Subcutaneous abdominal adipose tissue (tissue), 5 donors: ENCODE measurements around the gene AP1S3.

Experiments used
- H3K27ac ChIP-seq: one replicate; pipeline ENCODE4 v1.7.0; 2013; ENCODE audit warnings: low read depth, mild to moderate bottlenecking, inconsistent platforms, low read length, moderate library complexity
- H3K27me3 ChIP-seq, 5 donors: one replicate each; pipeline ENCODE4 v1.7.0; 2013; ENCODE audit warnings: low read length in 5 of 5, inconsistent platforms in 1 of 5; ENCODE audit not compliant: control insufficient read depth in 5 of 5, insufficient read depth in 4 of 5
- H3K36me3 ChIP-seq, 5 donors: one replicate each; pipeline ENCODE4 v1.7.0; 2013; ENCODE audit warnings: low read length in 5 of 5; ENCODE audit not compliant: control insufficient read depth in 5 of 5, insufficient read depth in 5 of 5
- H3K4me1 ChIP-seq, 5 donors: one replicate each; pipeline ENCODE4 v1.7.0; 2013; ENCODE audit warnings: low read length in 5 of 5, mild to moderate bottlenecking in 3 of 5, moderate library complexity in 1 of 5; ENCODE audit not compliant: control insufficient read depth in 5 of 5, insufficient read depth in 5 of 5
- H3K4me3 ChIP-seq, 5 donors: one replicate each; pipeline ENCODE4 v1.7.0; 2013; ENCODE audit warnings: low read length in 5 of 5, low read depth in 1 of 5
- H3K9ac ChIP-seq, 5 donors: one replicate each; pipeline ENCODE4 v1.7.0; 2013; ENCODE audit warnings: low read length in 5 of 5, mild to moderate bottlenecking in 4 of 5, moderate library complexity in 3 of 5
- H3K9me3 ChIP-seq, 5 donors: one replicate each; pipeline ENCODE4 v1.7.0; 2013; ENCODE audit warnings: low read length in 5 of 5; ENCODE audit not compliant: control insufficient read depth in 5 of 5
- donor health status: healthy.
- donor health status: healthy.
- donor health status: healthy.
- donor health status: healthy.
- donor health status: healthy.

AP1S3 gene

GRCh38 chr2:223751012-223751411 is 86.4 kb downstream of the AP1S3 start:
- H3K9ac ChIP-seq, result no peak overlapping the region
- H3K27ac ChIP-seq, result no peak overlapping the region
- H3K36me3 ChIP-seq, result no peaks in the 10 kb centered on the region
- H3K27me3 ChIP-seq, result no peaks in the 10 kb centered on the region
- H3K4me3 ChIP-seq, result no peak overlapping the region
- no peaks in the 10 kb centered on the region for H3K9me3 ChIP-seq
- H3K4me1 ChIP-seq, result no peaks in the 10 kb centered on the region

- Histone ChIP-seq H3K4me3 (no peak overlapping the region), H3K27me3 (no peaks in the 10 kb centered on the region), H3K9ac (no peak overlapping the region), H3K27ac (no peak overlapping the region), H3K9me3 (no peaks in the 10 kb centered on the region), H3K36me3 (no peaks in the 10 kb centered on the region), H3K4me1 (no peaks in the 10 kb centered on the region)
These were observed 89.9 kb downstream of the AP1S3 start for GRCh38 chr2:223747392-223748042.

- no peaks in the 10 kb centered on the region for H3K4me1 ChIP-seq
These were observed 90.8 kb downstream of the AP1S3 start for GRCh38 chr2:223746611-223747010.

GRCh38 chr2:223744580-223744979 is 92.8 kb downstream of the AP1S3 start:
- Histone ChIP-seq H3K36me3 (no peaks in the 10 kb centered on the region), H3K9me3 (peaks cover 0 to 4% (median 0%) of the 10 kb centered on the region in 5 donors), H3K4me1 (no peaks in the 10 kb centered on the region), H3K9ac (no peak overlapping the region), H3K4me3 (no peak overlapping the region), H3K27me3 (no peaks in the 10 kb centered on the region), H3K27ac (no peak overlapping the region)

More at GRCh38 chr2:223746611-223747010, 90.8 kb downstream of the AP1S3 start:
- Histone ChIP-seq H3K27ac (no peak overlapping the region), H3K27me3 (no peaks in the 10 kb centered on the region), H3K36me3 (no peaks in the 10 kb centered on the region), H3K9ac (no peak overlapping the region), H3K9me3 (no peaks in the 10 kb centered on the region), H3K4me3 (no peak overlapping the region)

GRCh38 chr2:223740679-223741078 is 96.7 kb downstream of the AP1S3 start:
- Histone ChIP-seq H3K9me3 (peaks cover 0 to 4% (median 0%) of the 10 kb centered on the region in 5 donors), H3K27me3 (no peaks in the 10 kb centered on the region), H3K36me3 (no peaks in the 10 kb centered on the region), H3K4me1 (no peaks in the 10 kb centered on the region), H3K27ac (no peak overlapping the region), H3K4me3 (no peak overlapping the region), H3K9ac (no peak overlapping the region)

GRCh38 chr2:223737207-223737606 is 100.2 kb downstream of the AP1S3 start:
- H3K4me1 ChIP-seq, result no peaks in the 10 kb centered on the region

GRCh38 chr2:223736488-223736887 is 100.9 kb downstream of the AP1S3 start:
- H3K36me3 ChIP-seq, result no peaks in the 10 kb centered on the region
- H3K4me1 ChIP-seq, result no peaks in the 10 kb centered on the region
- peaks cover 0 to 4% (median 3%) of the 10 kb centered on the region in 5 donors for H3K9me3 ChIP-seq
- H3K27me3 ChIP-seq, result no peaks in the 10 kb centered on the region
- no peak overlapping the region for H3K9ac ChIP-seq
- H3K4me3 ChIP-seq, result no peak overlapping the region
- H3K27ac ChIP-seq, result no peak overlapping the region

More at GRCh38 chr2:223737207-223737606, 100.2 kb downstream of the AP1S3 start:
- Histone ChIP-seq H3K4me3 (no peak overlapping the region), H3K27me3 (no peaks in the 10 kb centered on the region), H3K9me3 (peaks cover 0 to 4% (median 3%) of the 10 kb centered on the region in 5 donors), H3K9ac (no peak overlapping the region), H3K36me3 (no peaks in the 10 kb centered on the region), H3K27ac (no peak overlapping the region)

- Histone ChIP-seq H3K27ac (no peak overlapping the region), H3K4me3 (no peak overlapping the region), H3K4me1 (no peaks in the 10 kb centered on the region), H3K36me3 (no peaks in the 10 kb centered on the region), H3K27me3 (no peaks in the 10 kb centered on the region), H3K9me3 (peaks cover 0 to 3% (median 1%) of the 10 kb centered on the region in 5 donors), H3K9ac (no peak overlapping the region)
These were observed 101.6 kb downstream of the AP1S3 start for GRCh38 chr2:223735659-223736244.

GRCh38 chr2:223735035-223735640 is 102.2 kb downstream of the AP1S3 start:
- Histone ChIP-seq H3K9ac (no peak overlapping the region), H3K36me3 (no peaks in the 10 kb centered on the region), H3K4me3 (no peak overlapping the region), H3K27me3 (no peaks in the 10 kb centered on the region), H3K4me1 (no peaks in the 10 kb centered on the region), H3K27ac (no peak overlapping the region), H3K9me3 (peaks cover 0 to 3% (median 0%) of the 10 kb centered on the region in 5 donors)

- Histone ChIP-seq H3K4me3 (no peak overlapping the region), H3K9me3 (peaks cover 0 to 3% (median 0%) of the 10 kb centered on the region in 5 donors), H3K9ac (no peak overlapping the region), H3K27ac (no peak overlapping the region), H3K27me3 (no peaks in the 10 kb centered on the region), H3K36me3 (no peaks in the 10 kb centered on the region), H3K4me1 (no peaks in the 10 kb centered on the region)
These were observed 103.0 kb downstream of the AP1S3 start for GRCh38 chr2:223734346-223734745.
